Stimulated activated CD8-positive, alpha-beta memory T cell treated with anti-CD3 and anti-CD28 coated beads, Interleukin-15, amount 100 ng/mL, for 1 hour (primary cell): ENCODE results near the gene CD96.

Experiments used
- DNase-seq: peaks from one replicate; pipeline ENCODE4 v3.0.0-alpha.2; 2020; ENCODE audit warnings: low read depth

The CD96 gene

GRCh38 chr3:111676211-111677006, 134.4 kb downstream of the CD96 start:
- no peak for DNase-seq

GRCh38 chr3:111677007-111677392, 135.0 kb downstream of the CD96 start:
- DNase-seq, result no peak

- DNase-seq, result no peak
Observed at GRCh38 chr3:111681661-111682426, 139.8 kb downstream of the CD96 start.

GRCh38 chr3:111684640-111685039, 142.6 kb downstream of the CD96 start:
- no peak for DNase-seq

GRCh38 chr3:111688190-111688800, 146.3 kb downstream of the CD96 start:
- DNase-seq, result no peak

- no peak for DNase-seq
Observed at GRCh38 chr3:111690242-111690641, 148.2 kb downstream of the CD96 start.

GRCh38 chr3:111691293-111691909, 149.4 kb downstream of the CD96 start:
- no peak for DNase-seq

- DNase-seq, result no peak
Observed at GRCh38 chr3:111692593-111693552, 150.9 kb downstream of the CD96 start.

- DNase-seq, result no peak
Observed at GRCh38 chr3:111694471-111694870, 152.5 kb downstream of the CD96 start.

GRCh38 chr3:111695636-111696117, 153.7 kb downstream of the CD96 start:
- no peak for DNase-seq

- DNase-seq, result no peak
Observed at GRCh38 chr3:111700054-111700453, 158.1 kb downstream of the CD96 start.

GRCh38 chr3:111701292-111701906, 159.4 kb downstream of the CD96 start:
- DNase-seq, result no peak
